ENCODE measurements around the gene SNRK. TPM values are rescaled to one million over a fixed set of nuclear protein-coding genes. Genes with fewer than 3 reads are reported as not detected.

The SNRK gene
- total RNA-seq, 4 donors from 2014 or later = 30.7 to 50.4 (median 45.8) TPM

DNA sequence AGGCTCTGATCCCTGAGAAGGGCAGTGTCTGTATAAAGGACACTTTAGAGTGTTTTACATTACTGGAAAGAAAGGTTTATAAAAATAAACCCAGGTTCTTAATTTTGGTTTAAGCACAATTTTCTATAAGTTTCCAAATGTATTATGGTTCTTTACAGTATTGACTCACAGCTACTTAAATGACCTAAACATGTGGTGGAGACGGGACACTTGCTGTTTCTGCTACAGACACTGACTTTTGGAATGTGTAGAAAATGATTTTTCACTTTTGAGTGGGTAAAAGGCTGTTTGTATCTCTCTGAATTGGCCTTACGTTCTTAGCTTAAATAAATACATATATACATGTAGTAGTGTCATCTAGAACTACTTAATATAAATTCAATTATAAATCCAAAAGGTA is 55.4 kb downstream of the SNRK start:
- H3K4me1 ChIP-seq = peaks cover 0 to 10% (median 0%) of the 10 kb centered on the region in 4 donors
- 90% methylated on average over 2 of the region's 2 CpGs for WGBS
- H3K27me3 ChIP-seq = no peaks in the 10 kb centered on the region
- H3K36me3 ChIP-seq = peaks cover 39 to 98% (median 83%) of the 10 kb centered on the region in 4 donors
- intact Hi-C loops (cut with DNase I) = no loop called here
- no peak for TF ChIP-seq CTCF (IDR thresholded peaks at IDR 0.05)
- TF ChIP-seq POLR2A (IDR thresholded peaks at IDR 0.05; ENCODE audit: low read depth) = no peak
- no peak for TF ChIP-seq POLR2AphosphoS5 (IDR thresholded peaks at IDR 0.05)
- no peak for TF ChIP-seq EP300 (IDR thresholded peaks at IDR 0.05)
- no peak for DNase-seq (ENCODE audit: extremely low spot score)
- H3K9me3 ChIP-seq = peaks cover 0 to 27% (median 26%) of the 10 kb centered on the region in 4 donors
- H3K4me3 ChIP-seq = no peak overlapping the region
- H3K27ac ChIP-seq (replicated peaks in 1 of 4) = no peak overlapping the region

DNA sequence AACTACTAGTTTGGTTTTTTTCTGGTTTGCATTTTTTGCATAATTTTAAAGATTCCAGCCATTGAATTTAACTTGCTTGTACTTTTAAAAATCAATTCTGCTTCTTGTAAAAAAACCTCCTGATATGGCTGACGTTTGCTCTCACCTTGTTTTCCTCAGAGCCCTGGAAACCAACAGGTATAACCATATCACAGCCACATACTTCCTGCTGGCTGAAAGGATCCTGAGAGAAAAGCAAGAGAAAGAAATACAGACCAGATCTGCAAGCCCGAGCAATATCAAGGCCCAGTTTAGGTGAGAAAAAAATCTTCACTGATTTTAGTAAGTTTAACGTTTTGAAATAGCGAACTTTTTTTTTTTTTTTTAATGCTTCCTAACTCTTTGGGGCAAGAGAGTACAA is 56.8 kb downstream of the SNRK start:
- DNase-seq (ENCODE audit: extremely low spot score) = no peak
- H3K36me3 ChIP-seq = peaks cover 51 to 98% (median 82%) of the 10 kb centered on the region in 4 donors
- peaks cover 0 to 10% (median 0%) of the 10 kb centered on the region in 4 donors for H3K4me1 ChIP-seq
- intact Hi-C loops (cut with DNase I) = no loop called here
- 82% methylated on average over 4 of the region's 4 CpGs for WGBS
- no peak for TF ChIP-seq POLR2A (IDR thresholded peaks at IDR 0.05; ENCODE audit: low read depth)
- TF ChIP-seq POLR2AphosphoS5 (IDR thresholded peaks at IDR 0.05) = no peak
- TF ChIP-seq EP300 (IDR thresholded peaks at IDR 0.05) = no peak
- TF ChIP-seq CTCF (IDR thresholded peaks at IDR 0.05) = no peak
- no peak overlapping the region for H3K4me3 ChIP-seq
- H3K9me3 ChIP-seq = peaks cover 0 to 13% (median 12%) of the 10 kb centered on the region in 4 donors
- H3K27me3 ChIP-seq = no peaks in the 10 kb centered on the region
- no peak overlapping the region for H3K27ac ChIP-seq (replicated peaks in 1 of 4)

- intact Hi-C loops (cut with DNase I) = no loop called here
- 78% methylated on average over 3 of the region's 3 CpGs for WGBS
- H3K4me1 ChIP-seq = peaks cover 0 to 10% (median 0%) of the 10 kb centered on the region in 4 donors
- TF ChIP-seq POLR2A (IDR thresholded peaks at IDR 0.05; ENCODE audit: low read depth) (no peak), POLR2AphosphoS5 (IDR thresholded peaks at IDR 0.05) (no peak)
- DNase-seq (ENCODE audit: extremely low spot score) = no peak
- peaks cover 57 to 98% (median 86%) of the 10 kb centered on the region in 4 donors for H3K36me3 ChIP-seq
- H3K27ac ChIP-seq (replicated peaks in 1 of 4) = no peak overlapping the region
- H3K27me3 ChIP-seq = no peaks in the 10 kb centered on the region
- H3K9me3 ChIP-seq = peaks cover 0 to 7% (median 6%) of the 10 kb centered on the region in 4 donors
- H3K4me3 ChIP-seq = no peak overlapping the region
These were observed 57.5 kb downstream of the SNRK start for GRCh38 chr3:43343815-43344214.

GRCh38 chr3:43344520-43344919 is 58.2 kb downstream of the SNRK start:
- intact Hi-C loops (cut with DNase I) = no loop called here
- WGBS = 94% methylated on average over 3 of the region's 3 CpGs

GRCh38 chr3:43345246-43345645 is 58.9 kb downstream of the SNRK start:
- WGBS = 93% methylated on average over 4 of the region's 4 CpGs
- Histone ChIP-seq H3K4me3 (no peak overlapping the region), H3K9me3 (no peaks in the 10 kb centered on the region), H3K27ac (replicated peaks in 1 of 4) (no peak overlapping the region), H3K36me3 (peaks cover 57 to 99% (median 90%) of the 10 kb centered on the region in 4 donors), H3K27me3 (no peaks in the 10 kb centered on the region), H3K4me1 (peaks cover 0 to 10% (median 0%) of the 10 kb centered on the region in 4 donors)
- no peak for DNase-seq (ENCODE audit: extremely low spot score)
- TF ChIP-seq POLR2A (IDR thresholded peaks at IDR 0.05; ENCODE audit: low read depth) (no peak), EP300 (IDR thresholded peaks at IDR 0.05) (no peak), CTCF (IDR thresholded peaks at IDR 0.05) (no peak), POLR2AphosphoS5 (IDR thresholded peaks at IDR 0.05) (no peak)
- intact Hi-C loops (cut with DNase I) = no loop called here

More at GRCh38 chr3:43344520-43344919, 58.2 kb downstream of the SNRK start:
- Histone ChIP-seq H3K36me3 (peaks cover 60 to 98% (median 87%) of the 10 kb centered on the region in 4 donors), H3K4me1 (peaks cover 0 to 10% (median 0%) of the 10 kb centered on the region in 4 donors), H3K4me3 (no peak overlapping the region), H3K27me3 (no peaks in the 10 kb centered on the region), H3K9me3 (no peaks in the 10 kb centered on the region), H3K27ac (replicated peaks in 1 of 4) (no peak overlapping the region)
- no peak for TF ChIP-seq POLR2A (IDR thresholded peaks at IDR 0.05; ENCODE audit: low read depth)
- TF ChIP-seq CTCF (IDR thresholded peaks at IDR 0.05) = no peak
- TF ChIP-seq EP300 (IDR thresholded peaks at IDR 0.05) = no peak
- no peak for TF ChIP-seq POLR2AphosphoS5 (IDR thresholded peaks at IDR 0.05)
- no peak for DNase-seq (ENCODE audit: extremely low spot score)

Data from esophagus muscularis mucosa (tissue), 4 donors.